ENCODE results near the gene CAPN9.
"Not testable (repeated sequence)": the region's sequence is repeated elsewhere in the genome, so short reads cannot be mapped to it uniquely, and the experiment has no call there.

CAPN9 gene

GRCh38 chr1:230747127-230747730 is at the start of gene CAPN9:
Gene CAPN9 (plus strand): TSS chr1:230747388. CDS start chr1:230747497, 109 bp downstream.
- no peak for DNase-seq

- DNase-seq = no peak
Measured at GRCh38 chr1:230698130-230698529, 49.1 kb upstream of the CAPN9 start.

- DNase-seq = not testable (repeated sequence)
Measured at GRCh38 chr1:230698964-230699363, 48.2 kb upstream of the CAPN9 start.

- DNase-seq = no peak
Measured at GRCh38 chr1:230699716-230700115, 47.5 kb upstream of the CAPN9 start.

DNA sequence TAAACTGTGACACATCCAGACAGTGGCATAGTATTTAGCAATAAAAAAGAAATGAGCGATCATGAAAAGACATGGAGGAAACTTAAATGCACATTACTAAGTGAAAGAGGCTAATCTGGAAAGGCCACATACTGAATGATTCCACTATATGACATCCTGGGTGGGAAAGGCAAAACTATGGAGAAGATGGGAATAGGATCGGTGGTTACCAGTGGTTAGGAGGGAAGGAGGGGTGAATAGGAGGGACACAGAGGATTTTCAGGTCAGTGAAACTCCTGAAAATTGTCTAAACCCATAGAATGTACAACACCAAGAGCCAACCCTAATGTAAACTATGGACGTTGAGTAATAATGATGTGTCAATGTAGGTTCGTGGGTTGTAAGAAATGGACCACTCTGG is 47.1 kb upstream of the CAPN9 start:
- no peak for DNase-seq

GRCh38 chr1:230701434-230701833 is 45.8 kb upstream of the CAPN9 start:
- DNase-seq = no peak

DNA sequence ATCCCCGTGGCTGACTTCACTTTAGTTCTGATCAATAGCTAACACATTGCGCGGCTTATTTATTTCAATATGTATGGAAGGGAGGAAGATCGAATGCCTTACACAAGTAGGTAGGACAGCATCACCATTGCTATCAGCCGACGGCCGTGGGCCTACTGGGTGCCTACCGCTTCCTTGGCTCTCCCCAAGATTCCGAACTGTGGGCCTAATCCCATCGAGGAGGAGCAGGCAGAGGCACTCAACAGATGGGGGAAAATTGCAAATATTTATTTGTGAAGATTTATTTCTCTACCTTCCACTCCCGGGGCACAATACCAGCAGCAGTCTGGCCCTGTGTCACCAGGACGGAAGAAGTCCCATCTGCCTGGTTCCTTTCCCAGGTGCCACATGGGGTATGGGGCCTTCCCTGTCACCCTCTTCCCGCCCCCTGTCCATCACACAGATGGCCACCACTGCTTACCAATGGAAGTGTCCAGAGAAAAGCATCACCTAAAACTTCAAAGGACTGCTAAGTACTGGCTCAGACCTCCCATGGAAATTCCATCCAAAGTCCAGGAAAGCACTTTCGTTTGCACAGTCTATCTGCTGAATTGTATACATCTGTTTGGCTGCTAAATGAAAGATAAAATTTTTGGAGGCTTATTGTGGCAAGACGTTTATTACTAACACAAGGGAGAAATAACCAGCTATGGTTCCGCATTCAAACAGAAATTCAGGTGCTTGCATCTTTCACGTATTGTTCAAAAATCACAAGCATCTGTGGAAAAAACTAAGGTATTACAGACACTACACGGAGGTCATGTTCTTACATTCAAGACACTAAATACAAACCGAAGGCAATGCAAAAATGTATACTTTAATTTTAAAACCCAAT is 45.1 kb upstream of the CAPN9 start:
- no peak for DNase-seq

DNA sequence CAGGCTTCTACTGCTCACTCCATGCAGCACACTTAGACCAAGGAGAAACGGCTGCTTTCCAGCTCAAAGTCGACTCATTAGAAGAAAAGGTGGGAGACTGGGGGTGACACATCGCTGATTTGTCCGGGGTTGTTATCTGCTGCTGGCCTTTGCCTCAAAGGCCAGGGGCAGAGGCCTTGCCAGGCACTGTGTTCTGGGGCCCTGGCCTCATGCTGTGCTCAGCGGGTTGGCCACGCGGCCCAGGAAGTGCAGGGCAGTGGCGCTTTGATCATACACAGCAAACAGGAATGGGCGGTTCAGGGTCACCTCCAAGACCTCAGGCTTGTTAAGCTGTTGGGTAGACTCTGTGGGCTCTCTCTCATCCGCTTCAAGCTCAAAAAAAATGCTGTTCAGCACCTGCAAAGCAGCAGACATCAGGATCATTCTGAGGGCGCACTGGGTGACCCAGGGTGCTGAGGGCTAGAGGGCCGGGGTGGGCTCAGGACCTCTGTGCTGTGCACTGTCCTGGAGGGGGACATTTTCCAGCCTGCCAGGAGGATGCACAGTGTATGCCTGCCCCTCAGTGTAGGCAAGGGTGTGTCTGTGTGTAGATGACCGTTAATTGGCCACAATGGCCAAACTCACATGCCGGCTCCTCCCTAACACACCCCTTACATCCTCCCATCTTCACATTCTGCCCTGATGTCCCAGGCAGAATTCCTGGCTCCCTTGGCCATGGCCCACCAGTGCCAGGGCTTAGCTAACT is 44.1 kb upstream of the CAPN9 start:
- DNase-seq = no peak

- no peak for DNase-seq
Measured at GRCh38 chr1:230703679-230704385, 43.4 kb upstream of the CAPN9 start.

DNA sequence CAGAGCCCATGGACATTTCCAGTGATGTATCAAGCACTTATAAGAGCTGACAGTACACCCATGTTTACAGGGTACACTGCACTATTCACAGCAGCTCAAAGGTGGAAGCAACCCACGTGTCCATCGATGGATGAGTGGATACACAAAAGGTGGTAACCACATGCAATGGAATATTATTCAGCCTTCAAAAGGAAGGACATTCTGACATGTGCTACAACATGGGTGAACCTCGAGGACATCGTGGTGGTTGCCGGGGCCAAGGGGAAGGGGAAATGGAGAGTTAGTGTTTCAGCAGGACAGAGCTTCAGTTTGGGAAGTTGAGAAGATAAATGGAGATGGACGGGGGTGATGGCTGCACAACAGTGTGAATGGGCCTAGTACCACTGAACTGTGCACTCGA is 42.4 kb upstream of the CAPN9 start:
- DNase-seq = no peak

- DNase-seq = no peak
Measured at GRCh38 chr1:230705289-230706019, 41.7 kb upstream of the CAPN9 start.

DNA sequence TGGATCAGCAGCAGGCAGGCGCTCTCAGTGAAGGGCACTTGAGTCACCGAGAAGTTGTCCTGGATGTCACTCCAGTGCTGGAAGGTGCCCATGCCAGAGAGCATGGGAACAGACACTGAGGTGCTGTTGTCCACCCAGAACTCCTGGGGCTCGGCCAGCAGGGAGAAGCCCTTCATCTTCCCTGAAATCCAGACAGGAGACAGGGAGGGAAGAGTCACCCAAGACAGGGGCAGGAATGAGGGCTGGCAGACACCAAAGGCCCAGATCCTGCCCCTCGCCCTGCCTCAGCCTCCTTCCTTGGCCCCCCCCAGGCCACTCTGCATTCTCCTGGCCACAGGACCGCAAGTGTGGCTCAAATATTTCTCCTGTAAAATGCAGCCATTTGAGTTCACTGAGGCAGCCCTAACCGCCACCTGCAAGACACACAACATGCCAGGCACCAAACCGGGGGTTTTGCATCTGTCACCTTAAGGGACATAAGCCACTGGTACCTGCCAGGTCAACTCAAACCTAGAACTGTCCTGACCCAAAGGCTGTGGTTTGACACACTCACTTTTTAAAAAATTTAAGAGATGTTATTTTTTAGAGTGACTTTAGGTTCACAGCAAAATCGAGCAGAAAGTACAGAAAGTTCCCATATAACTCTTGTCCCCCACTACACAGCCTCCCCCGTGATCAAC is 41.0 kb upstream of the CAPN9 start:
- DNase-seq = no peak

- no peak for DNase-seq
Measured at GRCh38 chr1:230706887-230707731, 40.1 kb upstream of the CAPN9 start.

- no peak for DNase-seq
Measured at GRCh38 chr1:230707732-230708630, 39.2 kb upstream of the CAPN9 start.

- DNase-seq = no peak
Measured at GRCh38 chr1:230708631-230709580, 38.3 kb upstream of the CAPN9 start.

DNA sequence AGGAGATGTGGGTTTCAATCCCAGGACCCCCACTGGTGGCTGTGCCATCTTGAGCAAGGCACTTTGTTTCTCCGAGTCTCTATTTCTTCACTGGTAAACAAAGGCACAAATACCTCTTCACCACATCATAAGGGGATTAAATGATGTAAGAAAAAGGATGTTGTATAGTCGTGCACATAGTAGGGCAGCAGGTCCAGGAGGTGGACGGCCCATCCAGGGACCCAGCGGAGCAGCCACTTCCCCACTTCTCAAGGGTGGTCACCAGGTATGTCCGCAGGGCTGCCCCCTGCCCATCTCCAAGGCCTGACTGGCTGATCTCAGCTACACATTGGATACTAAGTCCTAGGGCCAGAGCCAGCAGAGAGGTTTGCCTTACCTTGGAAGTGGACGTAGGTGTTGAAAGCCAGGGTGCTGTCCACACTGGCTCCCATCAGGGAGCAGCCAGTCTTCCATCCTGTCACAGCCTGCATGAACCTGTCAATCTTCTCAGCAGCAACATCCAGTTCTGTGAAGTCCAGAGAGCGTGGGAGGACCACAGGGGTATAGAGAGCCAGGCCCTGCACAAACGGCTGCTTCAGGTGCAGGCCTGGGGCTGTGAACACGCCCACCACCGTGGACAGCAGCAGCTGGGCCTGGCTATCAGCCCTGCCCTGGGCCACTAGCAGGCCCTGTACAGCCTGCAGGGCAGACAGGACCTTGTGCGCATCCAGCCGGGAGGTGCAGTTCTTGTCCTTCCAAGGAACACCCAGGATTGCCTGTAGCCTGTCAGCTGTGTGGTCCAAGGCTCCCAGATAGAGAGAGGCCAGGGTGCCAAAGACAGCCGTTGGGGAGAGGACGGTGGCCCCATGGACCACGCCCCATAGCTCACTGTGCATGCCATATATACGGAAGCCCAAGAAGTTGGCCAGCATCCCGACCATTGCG is 37.3 kb upstream of the CAPN9 start:
- DNase-seq = no peak

DNA sequence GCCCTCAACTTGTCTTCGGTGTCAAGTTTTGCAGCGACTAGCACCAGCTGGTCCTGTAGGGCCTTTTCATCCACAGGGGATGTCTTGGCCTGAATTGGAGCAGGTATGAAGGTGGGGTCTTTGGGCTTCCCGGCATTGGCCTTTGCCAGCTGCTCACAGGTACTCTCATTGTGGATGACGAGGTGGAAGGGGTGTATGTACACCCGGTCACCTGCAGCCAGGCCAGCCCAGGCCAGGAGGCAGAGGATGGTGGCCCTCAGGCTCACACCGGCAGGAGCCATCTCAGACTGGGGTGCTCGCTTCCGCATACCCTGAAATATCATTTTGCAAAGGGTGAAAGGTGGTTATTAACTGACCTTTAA is 36.7 kb upstream of the CAPN9 start:
- no peak for DNase-seq
